ENCODE measurements around the gene CRTC2.

CRTC2 gene

GRCh38 chr1:153938996-153939395, 19.4 kb downstream of the CRTC2 start:
- Histone ChIP-seq H3K23ac (ENCODE audit: low read length in 2 of 2) (no peak overlapping the region), H3K9ac (ENCODE audit: low read length) (no peak overlapping the region), H3K9me3 (ENCODE audit: control insufficient read depth, low read length) (no peaks in the 10 kb centered on the region), H2AFZ (ENCODE audit: low read depth, low read length) (no peak overlapping the region), H2BK15ac (ENCODE audit: low read depth, poor library complexity, severe bottlenecking) (no peak overlapping the region), H3K4ac (ENCODE audit: low read depth in 1 of 2, low read length in 2 of 2) (no peak overlapping the region), H2BK5ac (ENCODE audit: low read depth, low read length, poor library complexity, severe bottlenecking) (no peak overlapping the region), H3K27me3 (ENCODE audit: control insufficient read depth in 1 of 2, insufficient read depth in 1 of 2, low read length in 2 of 2) (no peaks in the 10 kb centered on the region), H3K79me1 (replicated peaks; ENCODE audit: low read length, poor library complexity, severe bottlenecking) (peaks cover 44% of the 10 kb centered on the region), H3K27ac (ENCODE audit: low read length, poor library complexity, severe bottlenecking) (no peak overlapping the region), H3K4me2 (ENCODE audit: low read length, poor library complexity, severe bottlenecking) (no peak overlapping the region), H3K4me1 (ENCODE audit: control insufficient read depth, insufficient read depth, low read depth, low read length) (peaks cover 2% of the 10 kb centered on the region), H2AK5ac (ENCODE audit: low read length, severe bottlenecking) (no peak overlapping the region), H2BK12ac (ENCODE audit: low read length in 2 of 2) (no peak overlapping the region), H3K36me3 (ENCODE audit: control insufficient read depth in 1 of 2, insufficient read depth in 2 of 2, low read depth in 1 of 2, low read length in 2 of 2) (peaks cover 82 to 86% of the 10 kb centered on the region in 2 experiments), H3K4me3 (ENCODE audit: insufficient read depth in 1 of 2, low read depth in 1 of 2, low read length in 2 of 2) (no peak overlapping the region), H4K91ac (ENCODE audit: low read length) (no peak overlapping the region), H3K14ac (ENCODE audit: low read length in 2 of 2) (no peak overlapping the region), H3K18ac (ENCODE audit: low read depth in 1 of 2, low read length in 2 of 2) (no peak overlapping the region), H4K8ac (ENCODE audit: low read length) (no peak overlapping the region), H2BK120ac (ENCODE audit: low read depth, low read length) (no peak overlapping the region)
- WGBS, result 95% methylated on average over 3 of the region's 3 CpGs
- DNase-seq, result no peak

GRCh38 chr1:153937331-153937730, 21.1 kb downstream of the CRTC2 start:
- Histone ChIP-seq H3K9me3 (ENCODE audit: control insufficient read depth, low read length) (no peaks in the 10 kb centered on the region), H3K27me3 (ENCODE audit: control insufficient read depth in 1 of 2, insufficient read depth in 1 of 2, low read length in 2 of 2) (no peaks in the 10 kb centered on the region), H3K79me1 (replicated peaks; ENCODE audit: low read length, poor library complexity, severe bottlenecking) (peaks cover 33% of the 10 kb centered on the region), H4K91ac (ENCODE audit: low read length) (no peak overlapping the region), H3K18ac (ENCODE audit: low read depth in 1 of 2, low read length in 2 of 2) (no peak overlapping the region), H3K4ac (ENCODE audit: low read depth in 1 of 2, low read length in 2 of 2) (no peak overlapping the region), H3K4me3 (ENCODE audit: insufficient read depth in 1 of 2, low read depth in 1 of 2, low read length in 2 of 2) (no peak overlapping the region), H2BK120ac (ENCODE audit: low read depth, low read length) (no peak overlapping the region), H2BK15ac (ENCODE audit: low read depth, poor library complexity, severe bottlenecking) (no peak overlapping the region), H3K14ac (ENCODE audit: low read length in 2 of 2) (no peak overlapping the region), H2BK5ac (ENCODE audit: low read depth, low read length, poor library complexity, severe bottlenecking) (no peak overlapping the region), H4K8ac (ENCODE audit: low read length) (no peak overlapping the region), H2AK5ac (ENCODE audit: low read length, severe bottlenecking) (no peak overlapping the region), H3K9ac (ENCODE audit: low read length) (no peak overlapping the region), H3K23ac (ENCODE audit: low read length in 2 of 2) (no peak overlapping the region), H3K4me1 (ENCODE audit: control insufficient read depth, insufficient read depth, low read depth, low read length) (peaks cover 1% of the 10 kb centered on the region), H3K36me3 (ENCODE audit: control insufficient read depth in 1 of 2, insufficient read depth in 2 of 2, low read depth in 1 of 2, low read length in 2 of 2) (peaks cover 86 to 89% of the 10 kb centered on the region in 2 experiments), H2AFZ (ENCODE audit: low read depth, low read length) (no peak overlapping the region), H3K4me2 (ENCODE audit: low read length, poor library complexity, severe bottlenecking) (no peak overlapping the region), H3K27ac (ENCODE audit: low read length, poor library complexity, severe bottlenecking) (no peak overlapping the region), H2BK12ac (ENCODE audit: low read length in 2 of 2) (no peak overlapping the region)
- WGBS, result 95% methylated on average over 10 of the region's 10 CpGs
- no peak for DNase-seq

GRCh38 chr1:153936011-153936802, 22.2 kb downstream of the CRTC2 start:
- Histone ChIP-seq H3K4me1 (ENCODE audit: control insufficient read depth, insufficient read depth, low read depth, low read length) (peaks cover 1% of the 10 kb centered on the region), H3K9me3 (ENCODE audit: control insufficient read depth, low read length) (no peaks in the 10 kb centered on the region)

GRCh38 chr1:153934746-153935145, 23.7 kb downstream of the CRTC2 start:
- Histone ChIP-seq H2BK120ac (ENCODE audit: low read depth, low read length) (no peak overlapping the region), H2AK5ac (ENCODE audit: low read length, severe bottlenecking) (no peak overlapping the region), H2BK5ac (ENCODE audit: low read depth, low read length, poor library complexity, severe bottlenecking) (no peak overlapping the region), H3K27ac (ENCODE audit: low read length, poor library complexity, severe bottlenecking) (no peak overlapping the region), H3K23ac (ENCODE audit: low read length in 2 of 2) (no peak overlapping the region), H3K36me3 (ENCODE audit: control insufficient read depth in 1 of 2, insufficient read depth in 2 of 2, low read depth in 1 of 2, low read length in 2 of 2) (peaks cover 80 to 82% of the 10 kb centered on the region in 2 experiments), H3K4me2 (ENCODE audit: low read length, poor library complexity, severe bottlenecking) (no peak overlapping the region), H3K4ac (ENCODE audit: low read depth in 1 of 2, low read length in 2 of 2) (no peak overlapping the region), H2BK12ac (ENCODE audit: low read length in 2 of 2) (no peak overlapping the region), H3K14ac (ENCODE audit: low read length in 2 of 2) (no peak overlapping the region), H3K18ac (ENCODE audit: low read depth in 1 of 2, low read length in 2 of 2) (no peak overlapping the region), H4K91ac (ENCODE audit: low read length) (no peak overlapping the region), H2BK15ac (ENCODE audit: low read depth, poor library complexity, severe bottlenecking) (no peak overlapping the region), H3K9ac (ENCODE audit: low read length) (no peak overlapping the region), H3K4me3 (ENCODE audit: insufficient read depth in 1 of 2, low read depth in 1 of 2, low read length in 2 of 2) (no peak overlapping the region), H2AFZ (ENCODE audit: low read depth, low read length) (no peak overlapping the region), H4K8ac (ENCODE audit: low read length) (no peak overlapping the region), H3K79me1 (replicated peaks; ENCODE audit: low read length, poor library complexity, severe bottlenecking) (peaks cover 15% of the 10 kb centered on the region), H3K27me3 (ENCODE audit: control insufficient read depth in 1 of 2, insufficient read depth in 1 of 2, low read length in 2 of 2) (no peaks in the 10 kb centered on the region), H3K4me1 (ENCODE audit: control insufficient read depth, insufficient read depth, low read depth, low read length) (peaks cover 1% of the 10 kb centered on the region), H3K9me3 (ENCODE audit: control insufficient read depth, low read length) (no peaks in the 10 kb centered on the region)
- WGBS, result 97% methylated on average over 9 of the region's 9 CpGs
- no peak for DNase-seq

More at GRCh38 chr1:153936011-153936802, 22.2 kb downstream of the CRTC2 start:
- Histone ChIP-seq H2AFZ (ENCODE audit: low read depth, low read length) (no peak overlapping the region), H3K9ac (ENCODE audit: low read length) (no peak overlapping the region), H3K18ac (ENCODE audit: low read depth in 1 of 2, low read length in 2 of 2) (no peak overlapping the region), H2BK15ac (ENCODE audit: low read depth, poor library complexity, severe bottlenecking) (no peak overlapping the region), H2BK120ac (ENCODE audit: low read depth, low read length) (no peak overlapping the region), H3K14ac (ENCODE audit: low read length in 2 of 2) (no peak overlapping the region), H3K27me3 (ENCODE audit: control insufficient read depth in 1 of 2, insufficient read depth in 1 of 2, low read length in 2 of 2) (no peaks in the 10 kb centered on the region), H4K91ac (ENCODE audit: low read length) (peak overlapping the region; percentile 15), H3K23ac (ENCODE audit: low read length in 2 of 2) (no peak overlapping the region), H3K27ac (ENCODE audit: low read length, poor library complexity, severe bottlenecking) (no peak overlapping the region), H2AK5ac (ENCODE audit: low read length, severe bottlenecking) (no peak overlapping the region), H2BK12ac (ENCODE audit: low read length in 2 of 2) (no peak overlapping the region), H3K4me2 (ENCODE audit: low read length, poor library complexity, severe bottlenecking) (no peak overlapping the region), H4K8ac (ENCODE audit: low read length) (peak overlapping the region; percentile 7), H3K4me3 (ENCODE audit: insufficient read depth in 1 of 2, low read depth in 1 of 2, low read length in 2 of 2) (no peak overlapping the region), H2BK5ac (ENCODE audit: low read depth, low read length, poor library complexity, severe bottlenecking) (no peak overlapping the region), H3K79me1 (replicated peaks; ENCODE audit: low read length, poor library complexity, severe bottlenecking) (peaks cover 23% of the 10 kb centered on the region), H3K4ac (ENCODE audit: low read depth in 1 of 2, low read length in 2 of 2) (no peak overlapping the region), H3K36me3 (ENCODE audit: control insufficient read depth in 1 of 2, insufficient read depth in 2 of 2, low read depth in 1 of 2, low read length in 2 of 2) (peaks cover 82 to 84% of the 10 kb centered on the region in 2 experiments)
- WGBS, result 96% methylated on average over 11 of the region's 12 CpGs
- DNase-seq, result no peak
